A673 (cell line): ENCODE data around the gene TSPEAR. TPM values are rescaled to one million over a fixed set of nuclear protein-coding genes. Genes with fewer than 3 reads are reported as not detected.

Experiments
- BruUV-seq: library from RNA; stranded (reverse); fragments of 400-500 nt; replicated peaks from 2 replicates; lab custom pipeline; 2021; lab: Mats Ljungman, UMichigan
- CTCF ChIA-PET: fragments of 300-600 bp; sonication (Branson Sonifier 250); formaldehyde crosslinking; loops from one replicate; lab custom pipeline; 2022; ENCODE audit warnings: antibody characterized with exemption; lab: Charles Lee
- POLR2A ChIA-PET: fragments of 300-600 bp; sonication (Branson Sonifier 250); formaldehyde crosslinking; loops from one replicate; lab custom pipeline; 2022; ENCODE audit warnings: antibody characterized with exemption; ENCODE audit not compliant: low non-redundant PET; lab: Charles Lee
- DNase-seq: peaks from one replicate; pipeline ENCODE4 v3.0.0-alpha.2; 2015; ENCODE audit warnings: low spot score
- H3K27ac ChIP-seq: fragments of 200-600 bp; sonication (generic); 2 replicates; pipeline ENCODE4 v1.5.1; 2016; ENCODE audit warnings: mixed run types, low read depth, mild to moderate bottlenecking, mixed read lengths, antibody characterized with exemption, low read length; ENCODE audit not compliant: poor library complexity, severe bottlenecking
- H3K27me3 ChIP-seq: fragments of 200-600 bp; sonication (generic); replicated peaks from 2 replicates; pipeline ENCODE4 v1.6.1; 2017; ENCODE audit warnings: mixed run types, low read depth, mild to moderate bottlenecking, mixed read lengths, antibody characterized with exemption, low read length; ENCODE audit not compliant: insufficient read depth, poor library complexity
- H3K36me3 ChIP-seq: fragments of 200-600 bp; sonication (generic); 2 replicates; pipeline ENCODE4 v1.6.1; 2016; ENCODE audit warnings: mixed run types, mild to moderate bottlenecking, mixed read lengths, antibody characterized with exemption, low read length; ENCODE audit not compliant: insufficient read depth, poor library complexity, severe bottlenecking
- H3K4me1 ChIP-seq: fragments of 200-600 bp; sonication (generic); 2 replicates; pipeline ENCODE4 v1.6.1; 2017; ENCODE audit warnings: mixed run types, mild to moderate bottlenecking, mixed read lengths, antibody characterized with exemption, low read length; ENCODE audit not compliant: insufficient read depth, poor library complexity, severe bottlenecking
- H3K4me3 ChIP-seq: fragments of 200-600 bp; sonication (generic); 2 replicates; pipeline ENCODE4 v1.5.1; 2016; ENCODE audit warnings: low read depth, mixed run types, mild to moderate bottlenecking, mixed read lengths, low read length; ENCODE audit not compliant: poor library complexity, severe bottlenecking
- H3K9me3 ChIP-seq: fragments of 200-600 bp; sonication (generic); 2 replicates; pipeline ENCODE4 v1.6.1; 2016; ENCODE audit warnings: mixed run types, low read depth, mild to moderate bottlenecking, mixed read lengths, antibody characterized with exemption, low read length; ENCODE audit not compliant: poor library complexity, severe bottlenecking
- EZH2 ChIP-seq: fragments of 200-600 bp; sonication (generic); IDR thresholded peaks from 2 replicates; pipeline ENCODE4 v1.6.1; 2017; ENCODE audit warnings: borderline replicate concordance, low read depth, mild to moderate bottlenecking, mixed read lengths, antibody characterized with exemption, low read length; ENCODE audit not compliant: poor library complexity, severe bottlenecking
- intact Hi-C: fragments of 100-400 bp; cut with micrococcal nuclease; formaldehyde crosslinking; loops from one replicate; pipeline ENCODE4 v1.10.0; 2022; ENCODE audit not compliant: unreplicated experiment
- total RNA-seq: library from RNA; stranded (reverse); gene quantifications from 2 replicates; pipeline ENCODE4 v1.2.3, GENCODE V29; 2021
- TF ChIP-seq, protein P1 (sequence below): fragments of 300-800, 200-600 bp; sonication (generic); conservative IDR thresholded peaks from 2 replicates; pipeline ENCODE4 v1.5.1; 2017; ENCODE audit warnings: low read depth, mild to moderate bottlenecking, antibody characterized with exemption, low read length, moderate library complexity, mixed read lengths

Gene TSPEAR
- total RNA-seq, 1 experiment from 2014 or later = 8.3 TPM

DNA sequence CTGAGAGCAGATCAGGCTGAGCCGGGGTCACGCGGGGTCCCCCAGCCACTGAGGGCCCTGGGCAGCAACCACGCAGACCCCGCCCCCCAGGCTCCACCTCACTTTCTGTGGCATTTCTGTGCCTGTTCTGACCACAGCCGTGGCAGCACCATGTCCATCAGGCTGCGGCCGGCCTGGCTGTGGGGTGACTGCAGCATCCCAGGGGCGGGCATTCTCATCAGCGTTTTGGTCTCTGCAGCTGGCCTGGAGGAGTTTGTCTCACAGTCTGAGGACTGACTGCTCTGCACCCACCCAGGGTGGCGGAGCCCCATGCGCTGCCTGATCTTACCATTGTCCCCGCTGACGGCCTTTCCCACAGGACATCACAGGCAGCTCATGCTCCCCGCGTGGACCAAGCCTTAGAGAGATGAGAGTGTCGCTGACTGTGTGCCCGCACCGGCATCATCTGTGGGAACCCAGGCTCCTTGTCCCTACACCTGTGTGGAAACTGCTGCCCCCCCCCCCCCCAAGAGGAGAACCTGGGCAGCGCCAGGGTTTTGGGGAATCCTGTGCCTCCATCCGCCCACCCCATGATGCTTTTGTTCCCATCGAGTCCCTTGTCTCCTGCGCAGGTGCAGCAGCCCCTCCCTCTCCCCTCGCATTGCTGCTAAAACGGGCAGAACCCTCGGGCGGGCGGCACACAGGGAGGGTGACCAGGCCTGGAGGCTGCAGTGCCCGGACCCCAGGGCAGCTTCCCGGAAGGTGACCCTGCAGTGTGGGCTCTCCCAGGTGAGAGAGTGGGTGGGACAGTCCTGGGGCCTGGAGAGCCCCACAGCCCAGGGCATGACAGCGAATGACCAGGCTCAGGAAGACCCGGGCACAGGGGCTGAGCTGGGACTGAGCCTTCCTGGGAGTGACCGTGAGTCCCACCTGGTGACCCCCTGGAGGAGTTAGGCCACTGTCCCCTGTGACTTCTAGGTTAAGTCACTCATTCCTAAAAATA is 173.2 kb downstream of the TSPEAR start:
- Histone ChIP-seq H3K9me3 (peaks cover 16% of the 10 kb centered on the region), H3K4me1 (no peaks in the 10 kb centered on the region), H3K36me3 (no peaks in the 10 kb centered on the region), H3K27ac (no peak overlapping the region), H3K4me3 (no peak overlapping the region), H3K27me3 (no peaks in the 10 kb centered on the region)
- ChIA-PET CTCF (no interaction called here), POLR2A (no interaction called here)
- no peak for TF ChIP-seq EZH2
- TF ChIP-seq, protein P1, sequence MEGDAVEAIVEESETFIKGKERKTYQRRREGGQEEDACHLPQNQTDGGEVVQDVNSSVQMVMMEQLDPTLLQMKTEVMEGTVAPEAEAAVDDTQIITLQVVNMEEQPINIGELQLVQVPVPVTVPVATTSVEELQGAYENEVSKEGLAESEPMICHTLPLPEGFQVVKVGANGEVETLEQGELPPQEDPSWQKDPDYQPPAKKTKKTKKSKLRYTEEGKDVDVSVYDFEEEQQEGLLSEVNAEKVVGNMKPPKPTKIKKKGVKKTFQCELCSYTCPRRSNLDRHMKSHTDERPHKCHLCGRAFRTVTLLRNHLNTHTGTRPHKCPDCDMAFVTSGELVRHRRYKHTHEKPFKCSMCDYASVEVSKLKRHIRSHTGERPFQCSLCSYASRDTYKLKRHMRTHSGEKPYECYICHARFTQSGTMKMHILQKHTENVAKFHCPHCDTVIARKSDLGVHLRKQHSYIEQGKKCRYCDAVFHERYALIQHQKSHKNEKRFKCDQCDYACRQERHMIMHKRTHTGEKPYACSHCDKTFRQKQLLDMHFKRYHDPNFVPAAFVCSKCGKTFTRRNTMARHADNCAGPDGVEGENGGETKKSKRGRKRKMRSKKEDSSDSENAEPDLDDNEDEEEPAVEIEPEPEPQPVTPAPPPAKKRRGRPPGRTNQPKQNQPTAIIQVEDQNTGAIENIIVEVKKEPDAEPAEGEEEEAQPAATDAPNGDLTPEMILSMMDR = no peak
- DNase-seq = no peak
- intact Hi-C loops = no loop called here
- no TSS peak for BruUV-seq

DNA sequence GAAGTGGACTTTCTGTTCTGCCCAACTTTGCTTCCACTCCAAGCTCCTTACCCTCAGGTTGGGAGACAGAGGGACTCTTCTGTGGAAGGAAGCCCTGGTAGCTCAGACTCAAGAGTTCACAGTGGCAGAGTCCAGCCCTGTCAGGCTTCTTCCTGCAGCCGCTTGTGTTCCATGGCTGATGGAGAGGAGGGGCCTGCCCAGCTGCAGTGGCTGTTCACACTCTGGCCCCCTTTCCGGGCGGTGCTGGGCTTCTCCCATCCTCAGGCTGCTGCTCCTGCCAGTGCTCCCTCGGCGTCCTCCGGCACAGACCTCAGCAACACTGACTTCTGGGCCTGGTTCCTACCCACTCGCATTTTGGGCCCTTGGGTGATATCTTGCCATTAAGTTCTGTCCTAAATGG is 175.4 kb downstream of the TSPEAR start:
- Histone ChIP-seq H3K27ac (no peak overlapping the region), H3K27me3 (no peaks in the 10 kb centered on the region), H3K9me3 (no peaks in the 10 kb centered on the region), H3K4me3 (no peak overlapping the region), H3K4me1 (no peaks in the 10 kb centered on the region), H3K36me3 (no peaks in the 10 kb centered on the region)
- no peak for DNase-seq
- CTCF ChIA-PET = interaction anchor here (0.6 to 0.7 kb wide), 2 partner anchors 206 to 259 kb away, joined by 3 to 6 read pairs; no protein-coding TSS in a partner anchor
- intact Hi-C loops = no loop called here
- BruUV-seq = no TSS peak
- TF ChIP-seq, protein P1 = no peak
- TF ChIP-seq EZH2 = no peak
- POLR2A ChIA-PET = no interaction called here

DNA sequence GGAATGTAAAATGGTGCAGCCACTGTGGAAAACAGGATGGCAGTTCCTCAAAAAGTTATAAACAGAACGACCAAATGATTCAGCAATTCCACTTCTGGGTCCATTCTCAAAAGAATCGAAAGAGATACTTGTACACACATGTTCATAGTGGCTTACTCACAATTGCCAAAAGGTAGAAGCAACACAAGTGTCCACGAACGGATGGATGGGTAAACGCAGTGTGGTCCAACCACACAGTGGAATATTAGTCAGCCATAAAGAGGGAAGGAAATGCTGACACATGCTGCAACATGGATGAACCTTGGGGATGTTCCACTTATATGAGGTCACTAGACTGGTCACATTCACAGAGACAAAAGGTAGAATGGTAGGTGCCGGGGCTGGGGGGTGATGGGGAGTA is 176.7 kb downstream of the TSPEAR start:
- intact Hi-C loops = no loop called here
- CTCF ChIA-PET = no interaction called here

More for the DNA sequence above, 176.7 kb downstream of the TSPEAR start:
- DNase-seq = no peak
- Histone ChIP-seq H3K4me1 (no peaks in the 10 kb centered on the region), H3K36me3 (no peaks in the 10 kb centered on the region), H3K27ac (no peak overlapping the region), H3K4me3 (no peak overlapping the region), H3K9me3 (no peaks in the 10 kb centered on the region), H3K27me3 (no peaks in the 10 kb centered on the region)
- TF ChIP-seq, protein P1 = no peak
- POLR2A ChIA-PET = no interaction called here
- BruUV-seq = no TSS peak
